ENCODE data around the gene CTPS2.
"Not testable (repeated sequence)": the region's sequence is repeated elsewhere in the genome, so short reads cannot be mapped to it uniquely, and the experiment has no call there.

Gene CTPS2, protein sequence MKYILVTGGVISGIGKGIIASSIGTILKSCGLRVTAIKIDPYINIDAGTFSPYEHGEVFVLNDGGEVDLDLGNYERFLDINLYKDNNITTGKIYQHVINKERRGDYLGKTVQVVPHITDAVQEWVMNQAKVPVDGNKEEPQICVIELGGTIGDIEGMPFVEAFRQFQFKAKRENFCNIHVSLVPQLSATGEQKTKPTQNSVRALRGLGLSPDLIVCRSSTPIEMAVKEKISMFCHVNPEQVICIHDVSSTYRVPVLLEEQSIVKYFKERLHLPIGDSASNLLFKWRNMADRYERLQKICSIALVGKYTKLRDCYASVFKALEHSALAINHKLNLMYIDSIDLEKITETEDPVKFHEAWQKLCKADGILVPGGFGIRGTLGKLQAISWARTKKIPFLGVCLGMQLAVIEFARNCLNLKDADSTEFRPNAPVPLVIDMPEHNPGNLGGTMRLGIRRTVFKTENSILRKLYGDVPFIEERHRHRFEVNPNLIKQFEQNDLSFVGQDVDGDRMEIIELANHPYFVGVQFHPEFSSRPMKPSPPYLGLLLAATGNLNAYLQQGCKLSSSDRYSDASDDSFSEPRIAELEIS

DNA sequence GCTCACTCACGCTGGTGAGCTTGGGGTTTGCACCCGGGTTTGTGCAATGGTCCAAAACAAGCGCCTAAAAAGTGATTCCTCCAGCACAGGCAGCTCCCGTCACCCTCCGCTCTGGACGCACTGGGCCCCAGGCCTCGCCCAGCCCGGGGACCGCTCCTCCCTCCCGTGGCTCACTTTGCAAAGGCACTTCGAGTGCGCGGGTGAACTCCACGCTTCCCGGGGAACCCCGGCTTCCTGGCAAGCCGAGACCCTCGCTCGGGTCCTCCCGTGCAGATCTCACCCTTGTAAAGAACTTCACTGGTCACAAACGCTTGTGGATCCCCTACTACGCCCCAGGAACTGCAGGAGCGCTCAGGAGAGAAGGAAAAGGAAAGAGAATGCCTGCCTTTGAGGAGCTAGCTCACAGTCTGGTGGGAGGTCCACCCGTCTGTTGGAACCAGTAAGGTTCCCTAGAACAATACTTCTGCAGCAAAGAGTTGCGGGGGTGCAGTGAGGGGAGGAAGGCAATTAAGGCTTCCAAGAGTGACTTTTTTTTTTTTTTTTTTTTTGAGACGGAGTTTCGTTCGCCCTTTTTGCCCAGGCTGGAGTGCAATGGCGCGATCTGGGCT lies at the start of gene CTPS2:
Gene CTPS2, minus strand, starts transcription at position 122 of the 608 bp plus-strand sequence. CDS start 9,767 bp downstream, outside the sequence.
- H3K27ac ChIP-seq (ENCODE audit: low read depth, low read length) = peak within 1 kb of the TSS; percentile 41
- peak within 1 kb of the TSS; percentile 68 for H3K9ac ChIP-seq (ENCODE audit: low read length)
- H3K4me1 ChIP-seq (ENCODE audit: control insufficient read depth, insufficient read depth, low read length) = no peaks in the 10 kb centered on the region
- peak within 1 kb of the TSS; percentile 73 for H3K4me3 ChIP-seq (ENCODE audit: low read length)
- H3K27me3 ChIP-seq (ENCODE audit: control insufficient read depth, insufficient read depth, low read length) = no peaks in the 10 kb centered on the region
- H3K36me3 ChIP-seq (ENCODE audit: control insufficient read depth, insufficient read depth, low read length) = no peaks in the 10 kb centered on the region

DNA sequence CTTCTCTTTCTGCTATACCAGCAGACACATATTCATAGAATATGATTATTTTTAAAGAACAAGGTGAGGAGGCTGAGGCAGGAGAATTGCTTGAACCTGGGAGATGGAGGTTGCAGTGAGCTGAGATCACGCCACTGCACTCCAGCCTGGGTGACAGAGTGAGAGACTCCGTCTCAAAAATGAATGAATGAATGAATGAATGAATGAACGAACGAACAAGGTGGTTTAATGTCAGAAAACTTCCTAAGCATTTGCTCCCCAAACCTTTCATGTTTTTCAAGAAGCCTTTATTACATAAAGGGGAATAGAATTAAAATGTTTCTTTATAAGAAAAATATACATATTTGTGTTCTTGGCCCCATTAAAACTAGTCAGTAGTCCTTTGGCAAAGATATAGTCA lies 49.0 kb upstream of the CTPS2 start:
- H3K4me1 ChIP-seq (ENCODE audit: control insufficient read depth, insufficient read depth, low read length); H3K9ac ChIP-seq (ENCODE audit: low read length); H3K27ac ChIP-seq (ENCODE audit: low read depth, low read length); H3K4me3 ChIP-seq (ENCODE audit: low read length); H3K27me3 ChIP-seq (ENCODE audit: control insufficient read depth, insufficient read depth, low read length); H3K36me3 ChIP-seq (ENCODE audit: control insufficient read depth, insufficient read depth, low read length): not testable (repeated sequence)

DNA sequence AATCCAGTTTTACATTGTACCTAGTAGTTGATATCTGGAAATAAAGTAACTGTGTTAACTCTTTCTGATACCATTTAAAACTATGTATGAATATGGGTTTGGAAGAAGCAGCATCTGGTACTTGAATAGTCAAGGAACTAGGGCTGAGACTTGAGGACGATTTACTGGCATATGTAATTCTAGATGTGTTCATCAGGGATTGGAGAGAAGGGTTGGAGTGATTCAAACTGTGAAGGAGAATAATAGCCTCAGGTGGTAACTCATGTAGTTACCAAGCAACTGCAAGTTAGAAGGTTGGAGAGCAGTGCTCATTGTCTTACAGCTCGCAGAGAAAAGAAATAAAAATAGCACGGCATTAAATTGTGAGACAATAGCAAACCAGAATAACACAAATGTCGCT lies 44.3 kb upstream of the CTPS2 start:
- no peak overlapping the region for H3K27ac ChIP-seq (ENCODE audit: low read depth, low read length)
- H3K9ac ChIP-seq (ENCODE audit: low read length) = no peak overlapping the region
- H3K36me3 ChIP-seq (ENCODE audit: control insufficient read depth, insufficient read depth, low read length) = peaks cover 13% of the 10 kb centered on the region
- H3K4me1 ChIP-seq (ENCODE audit: control insufficient read depth, insufficient read depth, low read length) = no peaks in the 10 kb centered on the region
- H3K4me3 ChIP-seq (ENCODE audit: low read length) = no peak overlapping the region
- H3K27me3 ChIP-seq (ENCODE audit: control insufficient read depth, insufficient read depth, low read length) = no peaks in the 10 kb centered on the region

DNA sequence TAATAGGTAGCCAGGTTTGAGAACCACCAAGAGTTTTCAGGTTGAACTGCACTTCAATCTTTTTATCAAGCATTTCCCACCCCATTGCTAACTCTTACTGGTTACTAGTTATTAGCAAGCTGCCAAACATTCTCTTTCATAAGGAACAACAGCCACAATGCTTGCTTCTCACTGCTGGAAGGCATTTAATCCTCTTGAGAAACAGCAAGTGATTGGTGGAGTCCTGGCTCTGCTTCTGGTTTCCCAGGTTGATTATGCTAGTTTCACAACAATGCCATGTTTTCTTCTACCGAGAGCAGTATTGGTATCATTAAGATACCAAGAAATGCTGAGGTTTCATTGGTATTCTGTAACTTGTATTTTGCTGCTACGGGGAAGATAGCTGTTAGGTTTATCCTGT lies 41.5 kb upstream of the CTPS2 start:
- no peak overlapping the region for H3K4me3 ChIP-seq (ENCODE audit: low read length)
- no peak overlapping the region for H3K9ac ChIP-seq (ENCODE audit: low read length)
- H3K27ac ChIP-seq (ENCODE audit: low read depth, low read length) = no peak overlapping the region
- peaks cover 16% of the 10 kb centered on the region for H3K36me3 ChIP-seq (ENCODE audit: control insufficient read depth, insufficient read depth, low read length)
- H3K4me1 ChIP-seq (ENCODE audit: control insufficient read depth, insufficient read depth, low read length) = no peaks in the 10 kb centered on the region
- H3K27me3 ChIP-seq (ENCODE audit: control insufficient read depth, insufficient read depth, low read length) = no peaks in the 10 kb centered on the region

DNA sequence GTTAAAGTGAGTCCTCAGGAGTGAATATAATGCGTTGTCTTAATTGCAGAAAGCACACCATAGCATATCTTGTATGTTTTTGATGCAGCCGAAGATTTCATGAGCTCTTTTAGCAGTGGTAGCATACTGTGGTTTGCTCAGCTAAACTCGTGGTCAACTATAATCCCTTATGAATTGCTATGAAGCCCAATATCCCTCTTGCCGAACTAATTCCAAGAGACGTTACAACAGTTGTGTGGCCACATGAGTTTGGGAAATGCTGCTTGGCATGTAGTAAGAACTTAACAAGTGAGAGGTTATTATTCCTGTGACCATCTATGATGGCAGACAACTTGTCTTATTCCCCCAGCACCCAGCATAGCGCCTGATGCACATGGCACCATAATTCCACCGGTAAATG lies 37.7 kb upstream of the CTPS2 start:
- no peaks in the 10 kb centered on the region for H3K4me1 ChIP-seq (ENCODE audit: control insufficient read depth, insufficient read depth, low read length)
- peaks cover 19% of the 10 kb centered on the region for H3K36me3 ChIP-seq (ENCODE audit: control insufficient read depth, insufficient read depth, low read length)
- H3K27me3 ChIP-seq (ENCODE audit: control insufficient read depth, insufficient read depth, low read length) = no peaks in the 10 kb centered on the region

DNA sequence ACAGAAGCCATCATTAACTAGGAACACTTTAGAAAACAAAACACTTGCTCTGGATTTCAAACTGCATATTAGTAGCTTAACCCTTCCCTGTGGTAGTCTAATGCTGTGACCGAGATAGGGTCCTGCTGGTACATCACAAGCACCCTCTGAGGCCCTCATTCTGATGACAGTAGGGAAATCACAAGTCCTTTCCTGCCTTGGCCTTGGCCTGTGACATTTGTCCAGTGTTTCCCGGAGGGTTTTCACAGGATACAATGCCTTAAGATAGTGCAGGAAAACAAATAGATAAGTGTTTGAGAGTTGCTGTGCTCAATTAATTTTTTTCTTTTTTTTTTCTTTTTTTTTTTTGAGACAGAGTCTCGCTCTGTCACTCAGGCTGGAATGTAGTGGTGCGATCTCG lies 36.0 kb upstream of the CTPS2 start:
- no peak overlapping the region for H3K9ac ChIP-seq (ENCODE audit: low read length)
- H3K27ac ChIP-seq (ENCODE audit: low read depth, low read length) = no peak overlapping the region
- H3K36me3 ChIP-seq (ENCODE audit: control insufficient read depth, insufficient read depth, low read length) = peaks cover 27% of the 10 kb centered on the region
- H3K4me3 ChIP-seq (ENCODE audit: low read length) = no peak overlapping the region
- no peaks in the 10 kb centered on the region for H3K27me3 ChIP-seq (ENCODE audit: control insufficient read depth, insufficient read depth, low read length)
- no peaks in the 10 kb centered on the region for H3K4me1 ChIP-seq (ENCODE audit: control insufficient read depth, insufficient read depth, low read length)

More for the DNA sequence above, 37.7 kb upstream of the CTPS2 start:
- Histone ChIP-seq H3K4me3 (ENCODE audit: low read length) (no peak overlapping the region), H3K9ac (ENCODE audit: low read length) (no peak overlapping the region), H3K27ac (ENCODE audit: low read depth, low read length) (no peak overlapping the region)

DNA sequence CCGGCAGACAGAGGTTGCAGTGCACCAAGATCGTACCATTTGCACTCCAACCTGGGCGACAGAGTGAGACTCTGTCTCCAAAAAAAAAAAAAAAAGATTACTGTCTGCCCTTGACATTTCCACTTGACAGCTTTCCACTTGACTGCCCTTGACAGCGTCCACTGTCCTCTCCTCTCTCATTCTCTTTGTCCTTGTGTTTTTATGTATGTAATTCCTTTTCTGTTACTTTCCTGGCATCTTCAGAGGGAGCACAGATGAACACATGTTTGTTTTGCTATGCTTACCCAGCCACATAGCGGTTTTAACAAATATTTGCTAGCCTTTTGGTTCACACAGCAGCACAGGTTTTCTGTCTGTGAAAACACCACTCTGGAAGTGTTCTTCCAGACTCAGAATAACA lies 33.2 kb upstream of the CTPS2 start:
- Histone ChIP-seq H3K27me3 (ENCODE audit: control insufficient read depth, insufficient read depth, low read length) (no peaks in the 10 kb centered on the region), H3K27ac (ENCODE audit: low read depth, low read length) (no peak overlapping the region), H3K36me3 (ENCODE audit: control insufficient read depth, insufficient read depth, low read length) (peaks cover 27% of the 10 kb centered on the region), H3K4me3 (ENCODE audit: low read length) (no peak overlapping the region), H3K9ac (ENCODE audit: low read length) (no peak overlapping the region), H3K4me1 (ENCODE audit: control insufficient read depth, insufficient read depth, low read length) (no peaks in the 10 kb centered on the region)

DNA sequence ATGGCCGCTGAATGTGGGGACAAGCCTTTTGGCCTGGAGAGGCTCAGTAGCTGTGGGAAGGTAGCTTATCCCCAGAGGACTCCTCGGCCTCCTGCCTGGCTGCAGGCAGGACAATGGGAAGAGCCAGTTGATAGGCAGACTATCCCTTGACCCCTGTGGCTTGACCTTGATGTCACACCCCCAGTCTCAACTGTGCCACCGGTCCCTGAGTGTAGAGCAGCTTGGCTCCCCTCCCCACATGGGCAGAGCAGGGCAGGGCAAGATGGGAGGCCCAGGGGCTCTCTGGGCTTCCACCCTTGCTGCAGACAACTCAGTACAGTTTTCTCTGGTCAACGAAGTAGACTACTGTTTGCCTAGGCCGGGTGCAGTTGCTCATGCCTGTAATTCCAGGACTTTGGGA lies 32.6 kb upstream of the CTPS2 start:
- peaks cover 27% of the 10 kb centered on the region for H3K36me3 ChIP-seq (ENCODE audit: control insufficient read depth, insufficient read depth, low read length)
- no peak overlapping the region for H3K27ac ChIP-seq (ENCODE audit: low read depth, low read length)
- H3K9ac ChIP-seq (ENCODE audit: low read length) = no peak overlapping the region
- H3K4me3 ChIP-seq (ENCODE audit: low read length) = no peak overlapping the region
- H3K27me3 ChIP-seq (ENCODE audit: control insufficient read depth, insufficient read depth, low read length) = no peaks in the 10 kb centered on the region
- no peaks in the 10 kb centered on the region for H3K4me1 ChIP-seq (ENCODE audit: control insufficient read depth, insufficient read depth, low read length)

DNA sequence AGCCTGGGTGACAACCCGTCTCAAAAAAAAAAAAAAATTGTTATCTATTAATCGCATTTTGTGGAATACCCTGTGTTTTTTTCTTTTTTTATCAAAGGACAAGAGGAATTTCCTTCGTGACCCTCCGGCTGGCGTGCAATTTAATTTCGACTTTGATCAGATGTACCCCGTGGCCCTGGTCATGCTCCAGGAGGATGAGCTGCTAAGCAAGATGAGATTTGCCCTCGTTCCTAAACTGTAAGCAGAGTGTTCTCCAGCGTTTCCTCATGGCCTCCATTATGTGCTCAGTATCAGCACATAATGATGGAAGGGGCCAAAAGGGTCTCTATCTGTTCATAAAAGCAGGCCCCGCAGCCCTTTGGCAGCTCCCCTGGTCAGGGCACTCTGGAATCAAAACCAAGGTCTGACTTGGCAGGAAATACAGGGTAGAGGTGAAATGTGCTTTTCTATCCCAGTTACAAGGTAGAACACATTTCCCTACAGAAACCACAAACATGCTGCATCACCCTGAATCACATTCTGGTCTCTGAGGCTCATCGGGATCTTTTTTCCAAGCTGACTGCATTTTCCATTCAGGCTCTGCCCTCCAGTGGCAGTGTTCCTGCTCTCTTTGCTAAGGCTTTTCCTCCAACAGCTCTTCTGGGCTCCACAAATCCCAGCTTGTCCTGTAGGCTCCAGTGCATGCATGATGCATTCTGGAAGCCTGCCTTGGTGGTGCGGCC lies 31.3 kb upstream of the CTPS2 start:
- Histone ChIP-seq H3K9ac (ENCODE audit: low read length) (no peak overlapping the region), H3K4me1 (ENCODE audit: control insufficient read depth, insufficient read depth, low read length) (no peaks in the 10 kb centered on the region), H3K27ac (ENCODE audit: low read depth, low read length) (no peak overlapping the region), H3K36me3 (ENCODE audit: control insufficient read depth, insufficient read depth, low read length) (peaks cover 22% of the 10 kb centered on the region), H3K4me3 (ENCODE audit: low read length) (no peak overlapping the region), H3K27me3 (ENCODE audit: control insufficient read depth, insufficient read depth, low read length) (no peaks in the 10 kb centered on the region)

DNA sequence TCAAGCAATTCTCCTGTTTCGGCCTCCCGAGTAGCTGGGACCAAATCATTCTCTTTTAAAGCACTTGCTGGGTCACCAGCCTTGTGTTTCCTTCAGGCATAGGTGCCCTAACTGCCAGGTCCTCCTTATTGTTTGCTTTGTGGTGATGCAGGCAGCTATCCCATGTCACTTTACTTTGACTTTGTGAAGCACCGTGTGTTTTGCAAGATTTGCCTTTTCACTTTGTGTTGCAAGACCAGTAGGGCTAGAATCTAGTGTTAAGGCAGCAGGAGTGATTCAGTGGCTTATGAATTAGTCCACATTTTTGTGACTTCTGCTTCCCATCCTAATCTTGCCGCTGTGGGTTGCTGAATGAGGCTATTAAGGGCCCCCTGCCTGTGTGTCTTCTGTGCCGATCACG lies 27.1 kb upstream of the CTPS2 start:
- Histone ChIP-seq H3K4me1 (ENCODE audit: control insufficient read depth, insufficient read depth, low read length) (no peaks in the 10 kb centered on the region), H3K9ac (ENCODE audit: low read length) (no peak overlapping the region), H3K27me3 (ENCODE audit: control insufficient read depth, insufficient read depth, low read length) (no peaks in the 10 kb centered on the region), H3K36me3 (ENCODE audit: control insufficient read depth, insufficient read depth, low read length) (peaks cover 27% of the 10 kb centered on the region), H3K4me3 (ENCODE audit: low read length) (no peak overlapping the region), H3K27ac (ENCODE audit: low read depth, low read length) (no peak overlapping the region)

DNA sequence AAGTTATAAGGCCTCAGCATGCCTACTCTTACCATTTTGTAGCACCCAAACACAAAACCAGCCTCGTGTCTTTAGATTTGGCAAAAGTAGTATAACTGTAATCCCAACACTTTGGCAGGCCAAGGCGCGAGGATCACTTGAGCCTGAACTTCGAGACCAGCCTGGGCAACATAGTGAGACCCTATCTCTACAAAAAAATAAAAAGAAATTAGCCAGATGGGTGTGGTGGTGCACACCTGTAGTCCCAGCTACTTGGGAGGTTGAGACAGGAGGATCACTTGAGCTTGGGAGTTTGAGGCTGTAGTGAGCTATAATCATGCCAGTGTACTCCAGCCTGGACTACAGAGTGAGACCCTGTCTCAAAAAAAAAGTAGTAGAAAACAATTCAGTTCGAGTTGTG lies 24.6 kb upstream of the CTPS2 start:
- H3K36me3 ChIP-seq (ENCODE audit: control insufficient read depth, insufficient read depth, low read length) = peaks cover 17% of the 10 kb centered on the region

DNA sequence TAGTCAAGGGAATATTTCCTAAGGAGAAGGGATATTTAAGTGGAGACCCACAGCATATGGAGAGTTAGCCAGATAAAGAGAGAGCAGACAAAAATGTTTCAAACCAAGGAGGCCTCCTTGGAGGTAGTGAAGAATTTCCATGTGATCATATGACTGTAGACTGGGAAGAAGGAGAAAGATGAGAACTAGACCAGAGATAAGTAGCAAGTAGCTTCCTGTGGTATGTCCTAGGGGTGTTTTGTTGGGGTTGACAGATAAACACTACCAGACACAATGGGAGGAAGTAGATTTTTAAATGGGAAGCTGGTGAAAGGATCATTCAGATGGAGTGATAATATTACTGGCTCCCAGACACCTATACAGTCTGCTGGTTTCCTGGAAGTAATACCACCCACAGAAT lies 20.5 kb upstream of the CTPS2 start:
- no peak overlapping the region for H3K4me3 ChIP-seq (ENCODE audit: low read length)
- peaks cover 13% of the 10 kb centered on the region for H3K36me3 ChIP-seq (ENCODE audit: control insufficient read depth, insufficient read depth, low read length)
- no peaks in the 10 kb centered on the region for H3K4me1 ChIP-seq (ENCODE audit: control insufficient read depth, insufficient read depth, low read length)
- H3K9ac ChIP-seq (ENCODE audit: low read length) = no peak overlapping the region
- no peaks in the 10 kb centered on the region for H3K27me3 ChIP-seq (ENCODE audit: control insufficient read depth, insufficient read depth, low read length)
- no peak overlapping the region for H3K27ac ChIP-seq (ENCODE audit: low read depth, low read length)

More for the DNA sequence above, 24.6 kb upstream of the CTPS2 start:
- Histone ChIP-seq H3K9ac (ENCODE audit: low read length) (no peak overlapping the region), H3K4me3 (ENCODE audit: low read length) (no peak overlapping the region), H3K27ac (ENCODE audit: low read depth, low read length) (no peak overlapping the region), H3K4me1 (ENCODE audit: control insufficient read depth, insufficient read depth, low read length) (no peaks in the 10 kb centered on the region), H3K27me3 (ENCODE audit: control insufficient read depth, insufficient read depth, low read length) (no peaks in the 10 kb centered on the region)

All from rectal smooth muscle tissue (tissue), 1 donor.